ENCODE measurements around the gene DNAH10. TPM values are rescaled to one million over a fixed set of nuclear protein-coding genes. Genes with fewer than 3 reads are reported as not detected.

Gene DNAH10
- polyA plus RNA-seq, 2 of the 4 experiments (the other 2 are of a cell fraction), result 0.14 to 0.39 TPM

- Histone ChIP-seq H3K4me2 (no peak overlapping the region), H3K4me1 (no peaks in the 10 kb centered on the region), H3K27ac (no peak overlapping the region), H3K4me3 (no peak overlapping the region), H3K9me3 (no peaks in the 10 kb centered on the region)
- POLR2A ChIA-PET, result no interaction called here
- 71% methylated on average over 2 of the region's 2 CpGs for WGBS (ENCODE audit: missing lambda C conversion rate)
- DNase-seq (ENCODE audit: low read depth in 1 of 2, low spot score in 1 of 2), result no peak
- no peak for FAIRE-seq
- TF ChIP-seq CEBPB (IDR thresholded peaks at IDR 0.05) (no peak), GATA3 (IDR thresholded peaks at IDR 0.05; ENCODE audit: borderline replicate concordance) (no peak), ZSCAN20 (CRISPR knock-in tag; IDR thresholded peaks at IDR 0.05) (no peak)
- no peak for ATAC-seq
- CTCF ChIA-PET, result no interaction called here
Measured at GRCh38 chr12:123798518-123798917, 36.4 kb downstream of the DNAH10 start.

GRCh38 chr12:123799227-123799626 is 37.1 kb downstream of the DNAH10 start:
- no peak for TF ChIP-seq BHLHE40 (IDR thresholded peaks at IDR 0.05; ENCODE audit: low read depth, low read length)
- TF ChIP-seq ZC3H11A (IDR thresholded peaks at IDR 0.05), result no peak
- no peak for TF ChIP-seq HOXA7 (CRISPR knock-in tag; IDR thresholded peaks at IDR 0.05)
- TF ChIP-seq PHF8 (IDR thresholded peaks at IDR 0.05; ENCODE audit: borderline replicate concordance, low read depth), result no peak
- no peak for TF ChIP-seq KDM5A (IDR thresholded peaks at IDR 0.05)
- no peak for TF ChIP-seq FOXS1 (CRISPR knock-in tag; IDR thresholded peaks at IDR 0.05)
- TF ChIP-seq TP53 (CRISPR knock-in tag; IDR thresholded peaks at IDR 0.05), result no peak
- TF ChIP-seq ATOH8 (CRISPR knock-in tag; IDR thresholded peaks at IDR 0.05; ENCODE audit: low read depth), result no peak
- no peak for TF ChIP-seq ZFP36 (IDR thresholded peaks at IDR 0.05; ENCODE audit: borderline replicate concordance, partially characterized antibody)
- TF ChIP-seq ZNF302 (CRISPR knock-in tag; IDR thresholded peaks at IDR 0.05), result no peak
- no peak for TF ChIP-seq PBX3 (IDR thresholded peaks at IDR 0.05)
- TF ChIP-seq HOXB13 (CRISPR knock-in tag; IDR thresholded peaks at IDR 0.05; ENCODE audit: low read depth), result no peak
- TF ChIP-seq JUN (IDR thresholded peaks at IDR 0.05), result no peak
- TF ChIP-seq CHD4 (IDR thresholded peaks at IDR 0.05; ENCODE audit: borderline replicate concordance), result no peak
- no peak for TF ChIP-seq MAFK (IDR thresholded peaks at IDR 0.05; ENCODE audit: partially characterized antibody)
- no peak for TF ChIP-seq POLR2A (IDR thresholded peaks at IDR 0.05; ENCODE audit: low read length)
- TF ChIP-seq ELK1 (IDR thresholded peaks at IDR 0.05; ENCODE audit: low read depth, low read length), result no peak
- no peak for TF ChIP-seq POLR2AphosphoS2 (conservative IDR thresholded peaks at IDR 0.05; ENCODE audit: low read length)
- TF ChIP-seq NR3C1 (IDR thresholded peaks at IDR 0.05), result no peak
- ChIA-PET POLR2A (no interaction called here), CTCF (interaction anchor here (0.7 kb wide), 1 partner anchor 185 kb away, joined by 3 read pairs; no protein-coding TSS in a partner anchor)
- Histone ChIP-seq H3K4me2 (no peak overlapping the region), H3K27ac (no peak overlapping the region), H3K4me3 (no peak overlapping the region), H3K9me3 (no peaks in the 10 kb centered on the region), H3K4me1 (no peaks in the 10 kb centered on the region)
- DNase-seq (ENCODE audit: low read depth in 1 of 2, low spot score in 1 of 2) (no peak), FAIRE-seq (no peak), ATAC-seq (no peak)
- WGBS (ENCODE audit: missing lambda C conversion rate), result 85% methylated on average over 13 of the region's 13 CpGs

GRCh38 chr12:123801573-123802178 is 39.6 kb downstream of the DNAH10 start:
- peak; percentile 32 to 43 for DNase-seq (ENCODE audit: low read depth in 1 of 2, low spot score in 1 of 2)
- ATAC-seq, result peak in 1 of 2 experiments; percentile 34; a peak in 1 of 6 replicates
- FAIRE-seq, result no peak
- H3K9me3 ChIP-seq, result no peaks in the 10 kb centered on the region
- CTCF ChIA-PET, result interaction anchor here (0.7 to 1.5 kb wide), 5 partner anchors 10 to 229 kb away, joined by 3 to 9 read pairs (median 5); no protein-coding TSS in a partner anchor
- H3K4me1 ChIP-seq, result no peaks in the 10 kb centered on the region
- POLR2A ChIA-PET, result no interaction called here
- WGBS (ENCODE audit: missing lambda C conversion rate), result 21% methylated on average over 8 of the region's 8 CpGs
- H3K4me2 ChIP-seq, result no peak overlapping the region
- no peak overlapping the region for H3K4me3 ChIP-seq
- peak; percentile 50 for TF ChIP-seq CTCF (IDR thresholded peaks at IDR 0.05)
- TF ChIP-seq HDAC2 (IDR thresholded peaks at IDR 0.05), result no peak
- TF ChIP-seq SMC3 (IDR thresholded peaks at IDR 0.05), result peak; percentile 47; the same call in 2 of the 3 replicates
- TF ChIP-seq RAD21 (conservative IDR thresholded peaks at IDR 0.05 in 1 of 2, IDR thresholded peaks at IDR 0.05 in 1 of 2), result peak; percentile 56 to 66
- no peak for TF ChIP-seq HOXB5 (CRISPR knock-in tag; IDR thresholded peaks at IDR 0.05)
- TF ChIP-seq ZSCAN20 (CRISPR knock-in tag; IDR thresholded peaks at IDR 0.05), result no peak
- no peak overlapping the region for H3K27ac ChIP-seq
